GM23338 (cell line): Measurements from ENCODE around the gene RASGRF2. TPM values are rescaled to one million over a fixed set of nuclear protein-coding genes. Genes with fewer than 3 reads are reported as not detected.

Experiments
- ATAC-seq: fragments of 200-7000 bp; cut with Tn5 transposase; 3 replicates; pipeline ENCODE4 v1.9.1; 2020
- DNase-seq: peaks from one replicate; pipeline ENCODE4 v3.0.0-alpha.2; 2015; ENCODE audit warnings: low spot score
- H2AFZ ChIP-seq: fragments of 200-600 bp; sonication (generic); 2 replicates; pipeline ENCODE4 v1.8.0; 2016; ENCODE audit warnings: antibody characterized with exemption, mild to moderate bottlenecking, moderate library complexity
- H3F3A ChIP-seq: fragments of 200-600 bp; sonication (generic); replicated peaks from 2 replicates; pipeline ENCODE4 v1.8.0; 2017; ENCODE audit warnings: antibody characterized with exemption, mixed run types, low read depth
- H3K27ac ChIP-seq: fragments of 200-600 bp; sonication (generic); 2 replicates; pipeline ENCODE4 v1.6.1; 2016; ENCODE audit warnings: low read depth
- H3K27me3 ChIP-seq: fragments of 200-600 bp; sonication (generic); 2 replicates; pipeline ENCODE4 v1.8.0; 2016; ENCODE audit warnings: mild to moderate bottlenecking, mixed run types, moderate library complexity; ENCODE audit not compliant: insufficient read depth
- H3K36me3 ChIP-seq: fragments of 200-600 bp; sonication (generic); 2 replicates; pipeline ENCODE4 v1.8.0; 2016; ENCODE audit warnings: mild to moderate bottlenecking; ENCODE audit not compliant: insufficient read depth
- H3K4me1 ChIP-seq: fragments of 200-600 bp; sonication (generic); 2 replicates; pipeline ENCODE4 v1.8.0; 2016; ENCODE audit warnings: mild to moderate bottlenecking, moderate library complexity; ENCODE audit not compliant: insufficient read depth
- H3K4me2 ChIP-seq: fragments of 200-600 bp; sonication (generic); 2 replicates; pipeline ENCODE4 v1.7.1; 2017; ENCODE audit warnings: mixed run types
- H3K4me3 ChIP-seq: fragments of 200-600 bp; sonication (generic); 2 replicates; pipeline ENCODE4 v1.6.1; 2016; ENCODE audit warnings: mixed run types
- H3K79me2 ChIP-seq: fragments of 200-600 bp; sonication (generic); replicated peaks from 2 replicates; pipeline ENCODE4 v1.8.0; 2017; ENCODE audit warnings: mild to moderate bottlenecking; ENCODE audit not compliant: insufficient read depth
- H3K9me2 ChIP-seq: fragments of 200-600 bp; sonication (generic); 2 replicates; pipeline ENCODE4 v1.8.0; 2017; ENCODE audit not compliant: insufficient read depth
- H4K20me1 ChIP-seq: fragments of 200-600 bp; sonication (generic); replicated peaks from 2 replicates; pipeline ENCODE4 v1.8.0; 2017; ENCODE audit warnings: mild to moderate bottlenecking; ENCODE audit not compliant: insufficient read depth
- H3K27ac Mint-ChIP-seq: 2 replicates; pipeline ENCODE4 v1.8.0; 2020; ENCODE audit warnings: inconsistent platforms, mild to moderate bottlenecking, moderate library complexity, mixed read lengths
- H3K27me3 Mint-ChIP-seq: 3 replicates; pipeline ENCODE4 v1.8.0; 2022; ENCODE audit warnings: low read depth, mild to moderate bottlenecking, moderate library complexity, mixed read lengths, inconsistent platforms; ENCODE audit not compliant: insufficient read depth, poor library complexity
- H3K36me3 Mint-ChIP-seq: 3 replicates; pipeline ENCODE4 v1.8.0; 2021; ENCODE audit warnings: low read depth, mild to moderate bottlenecking, inconsistent platforms, moderate library complexity, mixed read lengths
- H3K4me1 Mint-ChIP-seq: 3 replicates; pipeline ENCODE4 v1.8.0; 2020; ENCODE audit warnings: mild to moderate bottlenecking, inconsistent platforms, mixed read lengths
- H3K4me3 Mint-ChIP-seq: 3 replicates; pipeline ENCODE4 v1.8.0; 2021; ENCODE audit warnings: moderate library complexity, mild to moderate bottlenecking, inconsistent platforms, mixed read lengths
- H3K9me3 Mint-ChIP-seq: 3 replicates; pipeline ENCODE4 v1.8.0; 2020; ENCODE audit warnings: moderate library complexity, mild to moderate bottlenecking, inconsistent platforms, mixed read lengths
- CREB1 ChIP-seq: fragments of 250-450 bp; sonication (Bioruptor Pico); IDR thresholded peaks from 2 replicates; pipeline ENCODE4 v1.5.0; 2020; ENCODE audit warnings: low read depth, mild to moderate bottlenecking, moderate library complexity
- ETS1 ChIP-seq: IDR thresholded peaks from 2 replicates; pipeline ENCODE4 v1.6.1; 2016; ENCODE audit warnings: antibody characterized with exemption
- EZH2 ChIP-seq: fragments of 200-600 bp; sonication (generic); IDR thresholded peaks from one replicate; pipeline ENCODE4 v1.8.0; 2017; ENCODE audit warnings: antibody characterized with exemption, mild to moderate bottlenecking, low read depth; ENCODE audit not compliant: unreplicated experiment
- EZH2phosphoT487 ChIP-seq: fragments of 200-600 bp; sonication (generic); IDR thresholded peaks from one replicate; pipeline ENCODE4 v1.8.1; 2018; ENCODE audit warnings: antibody characterized with exemption; ENCODE audit not compliant: unreplicated experiment
- JUNB ChIP-seq: IDR thresholded peaks from one replicate; pipeline ENCODE4 v1.6.1; 2016; ENCODE audit warnings: antibody characterized with exemption; ENCODE audit not compliant: unreplicated experiment
- NANOG ChIP-seq: IDR thresholded peaks from 2 replicates; pipeline ENCODE4 v1.6.1; 2016; ENCODE audit warnings: antibody characterized with exemption, borderline replicate concordance
- POLR2AphosphoS5 ChIP-seq: IDR thresholded peaks from 2 replicates; pipeline ENCODE4 v1.6.1; 2016; ENCODE audit warnings: antibody characterized with exemption, low read depth
- REST ChIP-seq: IDR thresholded peaks from one replicate; pipeline ENCODE4 v1.6.1; 2018; ENCODE audit warnings: antibody characterized with exemption; ENCODE audit not compliant: unreplicated experiment
- STAT1 ChIP-seq: IDR thresholded peaks from one replicate; pipeline ENCODE4 v1.6.1; 2016; ENCODE audit warnings: antibody characterized with exemption; ENCODE audit not compliant: unreplicated experiment
- ZNF114 ChIP-seq: fragments of 250-450 bp; sonication (Bioruptor Pico); IDR thresholded peaks from 2 replicates; pipeline ENCODE4 v1.5.0; 2020; ENCODE audit warnings: mild to moderate bottlenecking, moderate library complexity
- ZNF331 ChIP-seq: fragments of 250-450 bp; sonication (Bioruptor Pico); IDR thresholded peaks from 2 replicates; pipeline ENCODE4 v1.5.0; 2020; ENCODE audit warnings: low read depth, mild to moderate bottlenecking, moderate library complexity
- polyA plus RNA-seq: library from polyadenylated mRNA; unstranded; fragments of >200 nt; fragmentation: Nextera tagmentation; extraction: Ambion mirVana; gene quantifications from 2 replicates; pipeline ENCODE4 v1.2.1, GENCODE V29; 2016
- total RNA-seq: library from RNA; depleted of rRNA; stranded (reverse); fragments of >200 nt; shearing (Covaris generic); gene quantifications from 2 replicates; pipeline ENCODE4 v1.2.3, GENCODE V29; 2014

Gene RASGRF2
- total and polyA plus RNA-seq, 2 experiments from 2014 or later, result 5.0 to 19.2 TPM

- no peaks in the 10 kb centered on the region for H3K27me3 ChIP-seq
- no peak for ATAC-seq
- no peaks in the 10 kb centered on the region for H3K36me3 ChIP-seq
- Mint-ChIP-seq H3K4me3 (no peak overlapping the region), H3K9me3 (no peaks in the 10 kb centered on the region), H3K27me3 (peaks cover 3% of the 10 kb centered on the region), H3K36me3 (no peaks in the 10 kb centered on the region), H3K4me1 (no peaks in the 10 kb centered on the region), H3K27ac (no peak overlapping the region)
- no peak overlapping the region for H3K27ac ChIP-seq
- TF ChIP-seq ZNF114 (CRISPR knock-in tag), result no peak
- TF ChIP-seq ZNF331 (CRISPR knock-in tag), result no peak
- TF ChIP-seq NANOG, result no peak
- peaks cover 10% of the 10 kb centered on the region; the same call in 1 of the 2 replicates for H3K79me2 ChIP-seq
- H3K4me3 ChIP-seq, result no peak overlapping the region
- no peaks in the 10 kb centered on the region for H3K9me2 ChIP-seq
- no peaks in the 10 kb centered on the region for H3K4me1 ChIP-seq
- H3K4me2 ChIP-seq, result no peak overlapping the region
- peaks cover 6% of the 10 kb centered on the region; the same call in 1 of the 2 replicates for H4K20me1 ChIP-seq
- no peaks in the 10 kb centered on the region for H3F3A ChIP-seq
- no peak for DNase-seq
- H2AFZ ChIP-seq, result no peak overlapping the region
Measured at GRCh38 chr5:81021951-81022687, 62.0 kb downstream of the RASGRF2 start.

GRCh38 chr5:81022688-81023084, 62.5 kb downstream of the RASGRF2 start:
- no peak for TF ChIP-seq ZNF114 (CRISPR knock-in tag)
- TF ChIP-seq CREB1 (CRISPR knock-in tag), result no peak
- no peak for TF ChIP-seq EZH2phosphoT487
- no peak for TF ChIP-seq STAT1
- TF ChIP-seq POLR2AphosphoS5, result no peak
- no peak for TF ChIP-seq JUNB
- TF ChIP-seq REST, result no peak
- TF ChIP-seq EZH2, result no peak
- no peak for TF ChIP-seq NANOG
- no peak for TF ChIP-seq ETS1
- peaks cover 3% of the 10 kb centered on the region for H3K27me3 Mint-ChIP-seq
- peaks cover 10% of the 10 kb centered on the region; the same call in 1 of the 2 replicates for H3K79me2 ChIP-seq

More at GRCh38 chr5:81022688-81023084, 62.5 kb downstream of the RASGRF2 start:
- no peak overlapping the region for H3K27ac Mint-ChIP-seq
- Histone ChIP-seq H3K4me3 (no peak overlapping the region), H3K36me3 (no peaks in the 10 kb centered on the region), H2AFZ (no peak overlapping the region), H3K4me2 (no peak overlapping the region), H4K20me1 (peaks cover 6% of the 10 kb centered on the region; the same call in 1 of the 2 replicates), H3K27ac (no peak overlapping the region), H3K27me3 (no peaks in the 10 kb centered on the region), H3K9me2 (no peaks in the 10 kb centered on the region), H3K4me1 (no peaks in the 10 kb centered on the region), H3F3A (no peaks in the 10 kb centered on the region)
- DNase-seq (no peak), ATAC-seq (no peak)
- peaks cover 2% of the 10 kb centered on the region; the same call in 2 of the 3 replicates for H3K36me3 Mint-ChIP-seq
- H3K4me3 Mint-ChIP-seq, result no peak overlapping the region
- peaks cover 3% of the 10 kb centered on the region; the same call in 1 of the 3 replicates for H3K4me1 Mint-ChIP-seq
- peaks cover 2% of the 10 kb centered on the region; the same call in 2 of the 3 replicates for H3K9me3 Mint-ChIP-seq
